ENCODE data around the gene BSN.

The BSN gene

GRCh38 chr3:49636883-49637609 lies 82.8 kb downstream of the BSN start:
- Histone ChIP-seq H2AFZ (ENCODE audit: low read depth) (no peak overlapping the region), H3K4me1 (ENCODE audit: low read depth, poor library complexity, severe bottlenecking) (no peaks in the 10 kb centered on the region), H3K36me3 (ENCODE audit: insufficient read depth) (no peaks in the 10 kb centered on the region), H3K27ac (no peak overlapping the region), H3K4me3 (IDR thresholded peaks at IDR 0.05; ENCODE audit: insufficient read depth, low read depth, low read length) (no peak overlapping the region), H3K4me2 (no peak overlapping the region), H4K20me1 (ENCODE audit: insufficient read depth) (no peaks in the 10 kb centered on the region), H3K27me3 (ENCODE audit: insufficient read depth, low read depth) (no peaks in the 10 kb centered on the region), H3K79me2 (ENCODE audit: insufficient read depth, low read depth) (no peaks in the 10 kb centered on the region), H3K9ac (no peak overlapping the region)
- no peak for TF ChIP-seq CTCF (conservative IDR thresholded peaks at IDR 0.05; ENCODE audit: low read depth, low read length)

DNA sequence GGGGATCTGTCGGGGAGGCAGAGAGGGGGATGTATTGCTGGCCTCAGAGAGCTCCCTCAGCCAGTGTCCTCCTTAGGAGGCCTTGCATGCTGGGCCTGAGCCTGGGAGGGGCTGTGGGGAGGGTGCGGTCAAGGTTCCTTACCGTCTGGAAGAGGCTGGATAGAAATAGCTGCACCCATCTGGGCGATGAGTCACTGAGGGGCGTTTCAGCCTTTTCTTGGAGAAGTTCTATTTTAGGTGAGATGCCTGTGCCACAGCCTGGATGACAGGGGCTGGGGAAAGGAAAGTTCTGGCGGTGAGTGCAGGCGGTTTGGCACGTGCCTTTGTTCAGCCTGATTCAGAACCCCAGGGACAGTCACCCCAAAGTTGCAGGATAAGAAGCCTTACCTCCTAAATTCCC lies 84.2 kb downstream of the BSN start:
- no peak for TF ChIP-seq CTCF (conservative IDR thresholded peaks at IDR 0.05; ENCODE audit: low read depth, low read length)
- H3K9ac ChIP-seq: no peak overlapping the region
- no peaks in the 10 kb centered on the region for H3K4me1 ChIP-seq (ENCODE audit: low read depth, poor library complexity, severe bottlenecking)
- no peak overlapping the region for H3K27ac ChIP-seq
- no peaks in the 10 kb centered on the region for H3K79me2 ChIP-seq (ENCODE audit: insufficient read depth, low read depth)
- no peak overlapping the region for H3K4me2 ChIP-seq
- no peaks in the 10 kb centered on the region for H3K27me3 ChIP-seq (ENCODE audit: insufficient read depth, low read depth)
- no peak overlapping the region for H2AFZ ChIP-seq (ENCODE audit: low read depth)
- H3K36me3 ChIP-seq (ENCODE audit: insufficient read depth): no peaks in the 10 kb centered on the region
- no peaks in the 10 kb centered on the region for H4K20me1 ChIP-seq (ENCODE audit: insufficient read depth)
- H3K4me3 ChIP-seq (IDR thresholded peaks at IDR 0.05; ENCODE audit: insufficient read depth, low read depth, low read length): no peak overlapping the region

GRCh38 chr3:49639551-49639950 lies 85.3 kb downstream of the BSN start:
- Histone ChIP-seq H3K4me3 (IDR thresholded peaks at IDR 0.05; ENCODE audit: insufficient read depth, low read depth, low read length) (no peak overlapping the region), H3K79me2 (ENCODE audit: insufficient read depth, low read depth) (no peaks in the 10 kb centered on the region), H2AFZ (ENCODE audit: low read depth) (no peak overlapping the region), H3K27ac (no peak overlapping the region), H3K27me3 (ENCODE audit: insufficient read depth, low read depth) (no peaks in the 10 kb centered on the region), H3K4me2 (no peak overlapping the region), H4K20me1 (ENCODE audit: insufficient read depth) (no peaks in the 10 kb centered on the region), H3K36me3 (ENCODE audit: insufficient read depth) (no peaks in the 10 kb centered on the region), H3K4me1 (ENCODE audit: low read depth, poor library complexity, severe bottlenecking) (no peaks in the 10 kb centered on the region), H3K9ac (no peak overlapping the region)
- no peak for TF ChIP-seq CTCF (conservative IDR thresholded peaks at IDR 0.05; ENCODE audit: low read depth, low read length)

DNA sequence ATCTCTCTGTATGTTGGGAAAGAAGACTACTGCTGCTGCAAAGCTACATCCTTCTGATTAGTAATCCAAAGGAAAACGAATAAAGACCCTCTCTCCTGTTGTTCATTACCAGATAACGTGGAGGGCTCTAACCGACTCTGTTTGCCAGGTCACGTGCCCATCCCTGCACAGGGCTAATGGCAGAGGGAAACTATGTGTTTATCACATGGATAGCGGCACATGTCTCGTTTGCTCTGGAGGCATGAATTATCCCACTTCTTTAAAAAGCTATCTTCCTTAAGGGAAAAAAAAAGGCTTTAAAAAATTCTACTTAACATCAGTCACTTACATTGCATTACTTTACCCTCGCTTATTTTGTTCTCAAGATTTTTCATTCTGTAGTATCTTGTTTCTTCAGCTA lies 87.0 kb downstream of the BSN start:
- Histone ChIP-seq H3K9ac (no peak overlapping the region), H3K4me1 (ENCODE audit: low read depth, poor library complexity, severe bottlenecking) (no peaks in the 10 kb centered on the region), H2AFZ (ENCODE audit: low read depth) (no peak overlapping the region), H3K27ac (no peak overlapping the region), H3K4me2 (no peak overlapping the region), H3K36me3 (ENCODE audit: insufficient read depth) (no peaks in the 10 kb centered on the region), H3K4me3 (IDR thresholded peaks at IDR 0.05; ENCODE audit: insufficient read depth, low read depth, low read length) (no peak overlapping the region), H4K20me1 (ENCODE audit: insufficient read depth) (no peaks in the 10 kb centered on the region), H3K79me2 (ENCODE audit: insufficient read depth, low read depth) (no peaks in the 10 kb centered on the region), H3K27me3 (ENCODE audit: insufficient read depth, low read depth) (no peaks in the 10 kb centered on the region)
- TF ChIP-seq CTCF (conservative IDR thresholded peaks at IDR 0.05; ENCODE audit: low read depth, low read length): no peak

All from KMS-11 (cell line).